CD4-positive, alpha-beta T cell (primary cell): ENCODE data around the gene FOXC1. TPM values are rescaled to one million over a fixed set of nuclear protein-coding genes. Genes with fewer than 3 reads are reported as not detected.

Experiments used
- ATAC-seq: fragments of 200-7000 bp; cut with Tn5 transposase; one replicate; pipeline ENCODE4 v1.10.0; 2022; ENCODE audit warnings: mild to moderate bottlenecking; ENCODE audit not compliant: poor library complexity
- CTCF ChIA-PET: fragments of 350-600 bp; sonication (Branson Sonifier 250); formaldehyde crosslinking; loops from one replicate; lab custom pipeline; 2021; ENCODE audit warnings: antibody characterized with exemption, inconsistent platforms; lab: Charles Lee
- POLR2A ChIA-PET: fragments of 350-600 bp; sonication (Branson Sonifier 250); formaldehyde crosslinking; loops from one replicate; lab custom pipeline; 2021; ENCODE audit warnings: antibody characterized with exemption, inconsistent platforms; lab: Charles Lee
- DNase-seq, 14 experiments: peaks; one replicate each; pipeline ENCODE4 v3.0.0-alpha.2; 2013 to 2020; ENCODE audit warnings: mixed read lengths in 2 of 14
- H3K27ac ChIP-seq, 2 donors: one replicate each; pipeline versions ENCODE4 v1.5.1 to v1.7.0; 2013; ENCODE audit warnings: low read length in 2 of 2, low read depth in 1 of 2, mild to moderate bottlenecking in 1 of 2
- H3K27me3 ChIP-seq, 2 experiments: 1 replicate in 1 of 2; 2 replicates in 1 of 2; pipeline versions ENCODE4 v1.6.1 to v1.7.0; 2013; ENCODE audit warnings: low read length in 2 of 2, control low read depth in 1 of 2, mild to moderate bottlenecking in 1 of 2, moderate library complexity in 1 of 2; ENCODE audit not compliant: insufficient read depth in 2 of 2, control insufficient read depth in 1 of 2
- H3K36me3 ChIP-seq: one replicate; pipeline ENCODE4 v1.6.1; 2013; ENCODE audit warnings: low read length, control low read depth; ENCODE audit not compliant: insufficient read depth
- H3K4me1 ChIP-seq: one replicate; pipeline ENCODE4 v1.6.1; 2013; ENCODE audit warnings: low read length, control low read depth; ENCODE audit not compliant: insufficient read depth
- H3K4me3 ChIP-seq: one replicate; pipeline ENCODE4 v1.5.1; 2013; ENCODE audit warnings: mild to moderate bottlenecking, low read length, moderate library complexity
- H3K9me3 ChIP-seq, 2 experiments: 1 replicate in 1 of 2; 2 replicates in 1 of 2; pipeline versions ENCODE4 v1.6.1 to v1.7.0; 2013; ENCODE audit warnings: low read length in 2 of 2, mild to moderate bottlenecking in 2 of 2, control low read depth in 1 of 2, moderate library complexity in 1 of 2; ENCODE audit not compliant: control insufficient read depth in 1 of 2, insufficient read depth in 1 of 2
- H3K27ac Mint-ChIP-seq: one replicate; pipeline ENCODE4 v1.8.0; 2020; ENCODE audit warnings: mixed read lengths
- H3K27me3 Mint-ChIP-seq: one replicate; pipeline ENCODE4 v1.8.0; 2021; ENCODE audit warnings: mixed read lengths
- H3K36me3 Mint-ChIP-seq: one replicate; pipeline ENCODE4 v1.8.0; 2021; ENCODE audit warnings: low read depth, mixed read lengths
- H3K4me1 Mint-ChIP-seq: one replicate; pipeline ENCODE4 v1.8.0; 2021; ENCODE audit warnings: low read depth, mixed read lengths
- H3K4me3 Mint-ChIP-seq: one replicate; pipeline ENCODE4 v1.8.0; 2020; ENCODE audit warnings: mild to moderate bottlenecking, mixed read lengths
- H3K9me3 Mint-ChIP-seq: one replicate; pipeline ENCODE4 v1.8.0; 2020; ENCODE audit warnings: mixed read lengths
- CTCF ChIP-seq: fragments of 200-600 bp; IDR thresholded peaks from one replicate; pipeline ENCODE4 v1.8.0; 2022; ENCODE audit warnings: antibody characterized with exemption, mild to moderate bottlenecking
- intact Hi-C, 2 experiments: fragments of 100-400 bp; cut with DNase I in 1 of 2; cut with micrococcal nuclease in 1 of 2; formaldehyde crosslinking; loops; one replicate each; pipeline versions ENCODE4 v1.15.1 to v1.9.0; 2023 to 2025; cut with DNase I, micrococcal nuclease
- total RNA-seq, 174 experiments: library from RNA in 2 of 174; stranded (reverse) in 2 of 174; gene quantifications; one replicate each; pipeline ENCODE4 v1.2.3 and lab custom pipeline; 2021 to 2026

Gene FOXC1
- total RNA-seq, 2 experiments from 2014 or later = not detected

DNA sequence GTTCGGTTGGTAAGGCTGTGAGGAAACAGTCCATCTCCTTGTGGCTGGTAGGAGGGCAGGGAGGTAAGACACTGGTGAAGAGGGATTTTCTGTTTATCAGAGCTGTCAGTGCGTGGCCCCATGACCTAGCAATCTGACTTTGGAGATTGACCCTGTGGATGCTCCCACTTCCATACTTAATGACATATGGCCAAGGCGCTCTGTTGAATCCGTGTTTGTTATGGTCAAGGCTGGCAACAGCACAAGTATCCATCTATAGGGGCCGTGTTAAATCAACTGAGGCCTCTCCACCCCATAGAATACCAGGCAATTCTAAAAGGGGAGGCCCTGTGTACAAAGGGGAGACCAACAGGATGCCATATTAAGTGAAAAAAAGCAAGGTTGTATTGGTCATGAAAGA, 25.6 kb upstream of the FOXC1 start:
- no peak overlapping the region for H3K4me3 Mint-ChIP-seq
- H3K9me3 Mint-ChIP-seq = no peaks in the 10 kb centered on the region
- Histone ChIP-seq H3K4me1 (no peaks in the 10 kb centered on the region), H3K27me3 (no peaks in the 10 kb centered on the region), H3K27ac (no peak overlapping the region), H3K4me3 (no peak overlapping the region), H3K36me3 (no peaks in the 10 kb centered on the region), H3K9me3 (no peaks in the 10 kb centered on the region)
- no peaks in the 10 kb centered on the region for H3K4me1 Mint-ChIP-seq
- ATAC-seq (no peak), DNase-seq (no peak)
- intact Hi-C loops = no loop called here
- H3K36me3 Mint-ChIP-seq = no peaks in the 10 kb centered on the region
- CTCF ChIA-PET = no interaction called here
- no peak for TF ChIP-seq CTCF
- H3K27ac Mint-ChIP-seq = no peak overlapping the region
- POLR2A ChIA-PET = no interaction called here
- peaks cover 9% of the 10 kb centered on the region for H3K27me3 Mint-ChIP-seq

GRCh38 chr6:1584996-1585668, 24.6 kb upstream of the FOXC1 start:
- intact Hi-C loops = no loop called here
- DNase-seq = no peak
- Mint-ChIP-seq H3K9me3 (no peaks in the 10 kb centered on the region), H3K27me3 (peaks cover 15% of the 10 kb centered on the region), H3K4me3 (no peak overlapping the region), H3K27ac (no peak overlapping the region), H3K4me1 (no peaks in the 10 kb centered on the region), H3K36me3 (no peaks in the 10 kb centered on the region)
- H3K36me3 ChIP-seq = no peaks in the 10 kb centered on the region
- CTCF ChIA-PET = no interaction called here
- no peaks in the 10 kb centered on the region for H3K9me3 ChIP-seq
- no peaks in the 10 kb centered on the region for H3K27me3 ChIP-seq
- ATAC-seq = no peak
- POLR2A ChIA-PET = no interaction called here
- no peak overlapping the region for H3K27ac ChIP-seq
- TF ChIP-seq CTCF = no peak
- H3K4me1 ChIP-seq = no peaks in the 10 kb centered on the region
- H3K4me3 ChIP-seq = no peak overlapping the region

- CTCF ChIA-PET = no interaction called here
- DNase-seq = no peak
Observed at GRCh38 chr6:1585669-1586049, 24.1 kb upstream of the FOXC1 start.

More at GRCh38 chr6:1585669-1586049, 24.1 kb upstream of the FOXC1 start:
- no peak for ATAC-seq
- Mint-ChIP-seq H3K4me1 (no peaks in the 10 kb centered on the region), H3K27me3 (peaks cover 18% of the 10 kb centered on the region), H3K27ac (no peak overlapping the region), H3K9me3 (no peaks in the 10 kb centered on the region), H3K36me3 (no peaks in the 10 kb centered on the region), H3K4me3 (no peak overlapping the region)
- Histone ChIP-seq H3K4me3 (no peak overlapping the region), H3K4me1 (no peaks in the 10 kb centered on the region), H3K9me3 (no peaks in the 10 kb centered on the region), H3K27ac (no peak overlapping the region), H3K27me3 (no peaks in the 10 kb centered on the region), H3K36me3 (no peaks in the 10 kb centered on the region)
- intact Hi-C loops = no loop called here
- POLR2A ChIA-PET = no interaction called here
- TF ChIP-seq CTCF = no peak
